ENCODE measurements around the gene L3MBTL1.
"Not testable (repeated sequence)": the region's sequence is repeated elsewhere in the genome, so short reads cannot be mapped to it uniquely, and the experiment has no call there.

Gene L3MBTL1

GRCh38 chr20:43507150-43508080, at the start of gene L3MBTL1:
Gene L3MBTL1, plus strand, starts transcription at chr20:43507697. Its CDS starts 5,807 bp downstream, at chr20:43513504.
- DNase-seq: peak; percentile 58

GRCh38 chr20:43458422-43458924, 49.0 kb upstream of the L3MBTL1 start:
- DNase-seq: no peak

GRCh38 chr20:43459022-43459942, 48.2 kb upstream of the L3MBTL1 start:
- DNase-seq: peak; percentile 55

- DNase-seq: no peak
Observed at GRCh38 chr20:43460172-43460829, 47.2 kb upstream of the L3MBTL1 start.

GRCh38 chr20:43460830-43461200, 46.7 kb upstream of the L3MBTL1 start:
- no peak for DNase-seq

- no peak for DNase-seq
Observed at GRCh38 chr20:43461894-43462659, 45.4 kb upstream of the L3MBTL1 start.

- DNase-seq: no peak
Observed at GRCh38 chr20:43462660-43463526, 44.6 kb upstream of the L3MBTL1 start.

- no peak for DNase-seq
Observed at GRCh38 chr20:43463527-43464218, 43.8 kb upstream of the L3MBTL1 start.

GRCh38 chr20:43464219-43464790, 43.2 kb upstream of the L3MBTL1 start:
- no peak for DNase-seq

GRCh38 chr20:43465625-43465943, 41.9 kb upstream of the L3MBTL1 start:
- DNase-seq: no peak

GRCh38 chr20:43467589-43467988, 39.9 kb upstream of the L3MBTL1 start:
- no peak for DNase-seq

GRCh38 chr20:43472671-43473380, 34.7 kb upstream of the L3MBTL1 start:
- no peak for DNase-seq

GRCh38 chr20:43473381-43473704, 34.2 kb upstream of the L3MBTL1 start:
- DNase-seq: no peak

- DNase-seq: no peak
Observed at GRCh38 chr20:43477193-43477592, 30.3 kb upstream of the L3MBTL1 start.

- no peak for DNase-seq
Observed at GRCh38 chr20:43477619-43478018, 29.9 kb upstream of the L3MBTL1 start.

GRCh38 chr20:43490038-43490437, 17.5 kb upstream of the L3MBTL1 start:
- DNase-seq: no peak

GRCh38 chr20:43492101-43492500, 15.4 kb upstream of the L3MBTL1 start:
- DNase-seq: no peak

- DNase-seq: no peak
Observed at GRCh38 chr20:43495388-43495787, 12.1 kb upstream of the L3MBTL1 start.

- not testable (repeated sequence) for DNase-seq
Observed at GRCh38 chr20:43502021-43502420, 5.5 kb upstream of the L3MBTL1 start.

- DNase-seq: no peak
Observed at GRCh38 chr20:43506238-43506637, 1.3 kb upstream of the L3MBTL1 start.

Data from activated CD8-positive, alpha-beta memory T cell treated with anti-CD3 and anti-CD28 coated beads, Interleukin-2, amount 50 U/mL, for 48 hours (primary cell).